Tibial artery (tissue), 4 donors: ENCODE data around the gene OTOP3.

Experiments
- DNase-seq, 2 donors: peaks; one replicate each; pipeline ENCODE4 v3.0.0-alpha.2; 2019
- H3K27ac ChIP-seq, 2 donors: fragments of 200-600 bp; sonication (generic) in 1 of 2; 1 replicate in 1 of 2; 2 replicates in 1 of 2; pipeline ENCODE4 v1.5.1; 2018 to 2019; ENCODE audit warnings: mild to moderate bottlenecking in 1 of 2
- H3K27me3 ChIP-seq, 2 donors: fragments of 200-600 bp; sonication (generic) in 1 of 2; one replicate each; pipeline versions ENCODE4 v1.5.1 to v1.6.0; 2016 to 2019
- H3K36me3 ChIP-seq, 3 donors: fragments of 200-600 bp; sonication (generic) in 2 of 3; one replicate each; pipeline ENCODE4 v1.5.1; 2016 to 2019; ENCODE audit warnings: mild to moderate bottlenecking in 2 of 3
- H3K4me1 ChIP-seq, 4 donors: fragments of 200-600 bp; sonication (generic) in 2 of 4; 1 replicate in 3 of 4; 2 replicates in 1 of 4; pipeline ENCODE4 v1.5.1; 2016 to 2019
- H3K4me3 ChIP-seq, 2 donors: fragments of 200-600 bp; sonication (generic) in 1 of 2; 1 replicate in 1 of 2; 2 replicates in 1 of 2; pipeline ENCODE4 v1.5.1; 2018 to 2019; ENCODE audit warnings: mild to moderate bottlenecking in 2 of 2
- H3K9me3 ChIP-seq, 3 donors: fragments of 200-600 bp; sonication (generic) in 1 of 3; one replicate each; pipeline ENCODE4 v1.5.1; 2016 to 2019
- intact Hi-C: fragments of 100-400 bp; cut with DNase I; formaldehyde crosslinking; loops from one replicate; pipeline ENCODE4 v1.15.0; 2023; ENCODE audit warnings: low total_unique reads
- TF ChIP-seq, protein P1 (sequence below), 2 experiments: fragments of 200-600 bp in 1 of 2; fragments of 450-650 bp in 1 of 2; IDR thresholded peaks; one replicate each; pipeline ENCODE4 v1.5.1; 2017 to 2019; ENCODE audit warnings: antibody characterized with exemption in 2 of 2, mild to moderate bottlenecking in 1 of 2, moderate library complexity in 1 of 2

Gene OTOP3

DNA sequence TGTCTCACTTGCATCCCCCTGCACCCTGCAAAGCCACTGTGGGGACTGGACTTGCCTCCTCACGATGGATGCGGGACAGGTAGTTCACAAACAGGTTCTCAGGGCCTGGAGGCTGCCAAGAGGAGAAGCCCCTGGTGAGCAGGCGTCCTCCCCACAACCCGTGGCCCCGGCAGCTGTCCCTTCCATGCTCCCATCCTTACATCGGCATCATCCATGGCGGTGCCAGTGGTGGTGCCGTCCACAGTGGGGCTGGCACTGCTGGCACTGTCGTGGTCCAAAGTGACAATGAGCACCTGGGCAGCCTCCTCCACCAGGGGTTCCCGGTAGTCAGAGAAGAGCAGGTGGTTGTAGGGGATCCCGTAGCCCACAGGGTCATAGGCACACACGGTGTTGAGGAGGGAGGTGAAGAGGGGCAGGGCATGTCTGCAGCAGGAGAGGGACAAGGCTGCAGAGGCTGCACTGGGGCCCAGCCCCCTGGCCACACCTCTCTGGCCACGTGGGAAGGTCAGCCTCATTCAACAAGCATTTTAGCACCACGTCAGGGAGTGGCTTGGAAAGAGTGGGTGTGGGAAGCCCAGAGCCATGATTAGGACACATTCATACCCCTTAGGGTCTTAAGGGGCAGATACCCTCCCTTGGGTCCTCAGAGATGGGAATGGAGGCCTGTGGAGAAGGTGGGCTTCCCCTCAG is 24.3 kb downstream of the OTOP3 start:
- peaks cover 0 to under 1% (median 0%) of the 10 kb centered on the region in 3 donors for H3K36me3 ChIP-seq
- no peak overlapping the region for H3K27ac ChIP-seq
- peaks cover 0 to 28% of the 10 kb centered on the region in 2 donors for H3K27me3 ChIP-seq
- H3K4me1 ChIP-seq: peaks cover 0 to 7% (median 0%) of the 10 kb centered on the region in 4 donors
- H3K4me3 ChIP-seq: no peak overlapping the region
- TF ChIP-seq, protein P1, sequence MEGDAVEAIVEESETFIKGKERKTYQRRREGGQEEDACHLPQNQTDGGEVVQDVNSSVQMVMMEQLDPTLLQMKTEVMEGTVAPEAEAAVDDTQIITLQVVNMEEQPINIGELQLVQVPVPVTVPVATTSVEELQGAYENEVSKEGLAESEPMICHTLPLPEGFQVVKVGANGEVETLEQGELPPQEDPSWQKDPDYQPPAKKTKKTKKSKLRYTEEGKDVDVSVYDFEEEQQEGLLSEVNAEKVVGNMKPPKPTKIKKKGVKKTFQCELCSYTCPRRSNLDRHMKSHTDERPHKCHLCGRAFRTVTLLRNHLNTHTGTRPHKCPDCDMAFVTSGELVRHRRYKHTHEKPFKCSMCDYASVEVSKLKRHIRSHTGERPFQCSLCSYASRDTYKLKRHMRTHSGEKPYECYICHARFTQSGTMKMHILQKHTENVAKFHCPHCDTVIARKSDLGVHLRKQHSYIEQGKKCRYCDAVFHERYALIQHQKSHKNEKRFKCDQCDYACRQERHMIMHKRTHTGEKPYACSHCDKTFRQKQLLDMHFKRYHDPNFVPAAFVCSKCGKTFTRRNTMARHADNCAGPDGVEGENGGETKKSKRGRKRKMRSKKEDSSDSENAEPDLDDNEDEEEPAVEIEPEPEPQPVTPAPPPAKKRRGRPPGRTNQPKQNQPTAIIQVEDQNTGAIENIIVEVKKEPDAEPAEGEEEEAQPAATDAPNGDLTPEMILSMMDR (IDR thresholded peaks at IDR 0.05): no peak
- DNase-seq: no peak
- no peaks in the 10 kb centered on the region for H3K9me3 ChIP-seq
- intact Hi-C loops: loop anchor here (5.0 to 10.0 kb wide), 2 partner anchors 52 to 245 kb away; partner anchors contain the start of genes MRPL58 and NUP85

GRCh38 chr17:74960570-74961342 is 25.1 kb downstream of the OTOP3 start:
- no peak for DNase-seq
- Histone ChIP-seq H3K9me3 (no peaks in the 10 kb centered on the region), H3K4me1 (peaks cover 0 to 7% (median 0%) of the 10 kb centered on the region in 4 donors), H3K27ac (no peak overlapping the region), H3K36me3 (no peaks in the 10 kb centered on the region), H3K27me3 (peaks cover 0 to 28% of the 10 kb centered on the region in 2 donors), H3K4me3 (no peak overlapping the region)
- intact Hi-C loops: loop anchor here (5.0 to 10.0 kb wide), 2 partner anchors 52 to 244 kb away; partner anchors contain the start of genes MRPL58 and NUP85
- TF ChIP-seq, protein P1 (IDR thresholded peaks at IDR 0.05): no peak

DNA sequence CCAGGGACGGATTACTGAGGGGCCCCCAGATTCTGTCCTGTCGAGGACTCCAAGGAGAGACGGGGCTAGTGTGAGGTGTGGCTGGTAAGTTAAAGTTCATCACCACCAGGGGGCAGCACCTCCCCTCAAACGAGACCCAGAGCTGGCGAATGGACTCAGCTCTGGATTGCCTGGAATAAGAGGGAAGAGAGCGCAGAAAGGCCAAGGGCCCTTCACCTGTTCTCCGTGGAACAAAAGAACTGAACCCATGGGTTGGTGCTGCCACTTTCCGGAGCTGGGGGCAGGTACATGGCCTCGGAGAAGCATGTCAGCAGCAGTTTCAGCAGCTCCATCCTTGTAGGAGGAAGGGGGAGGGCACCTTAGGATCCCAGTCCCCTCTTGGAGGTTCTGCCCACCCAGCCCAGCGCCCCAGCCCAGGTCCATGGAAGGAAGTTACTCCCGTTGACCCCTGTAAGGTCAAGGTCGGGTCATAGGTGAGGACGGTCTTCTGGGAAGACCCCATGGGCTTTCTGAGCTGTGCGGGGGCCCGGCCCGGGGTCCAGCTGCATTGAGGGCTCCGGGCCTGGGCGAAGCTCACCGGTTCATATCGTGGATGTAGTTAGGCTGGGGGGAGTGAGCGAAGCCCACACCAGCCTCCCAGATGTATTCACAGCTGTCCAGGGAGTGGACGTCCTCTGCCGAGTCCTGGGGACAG is 26.1 kb downstream of the OTOP3 start:
- peak; percentile 84 to 91 for DNase-seq
- H3K4me1 ChIP-seq: peaks cover 0 to 7% (median 0%) of the 10 kb centered on the region in 4 donors
- H3K27me3 ChIP-seq: peaks cover 0 to 28% of the 10 kb centered on the region in 2 donors
- H3K27ac ChIP-seq: no peak overlapping the region
- no peak overlapping the region for H3K4me3 ChIP-seq
- H3K36me3 ChIP-seq: no peaks in the 10 kb centered on the region
- intact Hi-C loops: loop anchor here (5.0 to 10.0 kb wide), 2 partner anchors 50 to 243 kb away; partner anchors contain the start of genes MRPL58 and NUP85
- H3K9me3 ChIP-seq: no peaks in the 10 kb centered on the region
- TF ChIP-seq, protein P1 (IDR thresholded peaks at IDR 0.05): peak; percentile 75 to 86

DNA sequence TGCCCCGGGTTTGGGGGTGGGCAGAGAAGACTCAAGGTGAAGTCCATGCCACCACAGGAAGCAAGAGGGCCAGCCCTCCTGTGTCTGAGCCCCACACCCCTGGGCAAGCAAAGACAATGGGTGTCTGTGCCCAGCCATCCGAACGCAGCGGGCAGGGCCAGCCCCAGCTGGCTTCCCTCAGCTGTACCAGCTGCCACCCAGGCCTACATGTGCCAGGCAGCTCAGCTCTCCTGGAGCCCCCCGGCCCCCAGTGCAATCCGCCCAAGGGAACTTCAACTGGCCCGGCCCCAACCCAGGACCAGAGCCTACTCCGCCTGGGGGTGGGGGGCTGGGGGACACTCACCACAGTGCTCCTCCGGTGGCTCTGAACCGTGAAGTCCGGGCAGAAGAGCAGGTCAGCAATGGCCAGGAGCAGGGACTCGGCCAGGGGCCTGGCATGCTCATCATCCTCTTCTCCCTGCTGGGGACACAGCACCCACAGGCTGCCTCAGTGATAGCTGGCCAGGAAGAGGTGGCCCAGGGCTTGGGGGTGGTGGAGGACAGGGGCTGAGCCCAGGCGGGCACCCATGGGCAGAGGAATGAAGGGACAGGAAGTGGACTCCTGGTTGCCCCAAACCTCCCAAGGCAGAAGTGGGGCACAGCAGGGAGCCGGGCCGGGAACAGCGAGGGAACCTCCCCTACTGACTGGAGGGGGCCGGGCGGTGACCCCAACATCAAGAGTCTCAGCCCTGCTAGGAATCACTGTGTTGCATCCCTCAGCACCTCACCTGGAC is 27.1 kb downstream of the OTOP3 start:
- Histone ChIP-seq H3K4me3 (no peak overlapping the region), H3K9me3 (no peaks in the 10 kb centered on the region), H3K27me3 (peaks cover 0 to 28% of the 10 kb centered on the region in 2 donors), H3K27ac (no peak overlapping the region), H3K4me1 (peaks cover 0 to 7% (median 0%) of the 10 kb centered on the region in 4 donors), H3K36me3 (no peaks in the 10 kb centered on the region)
- TF ChIP-seq, protein P1 (IDR thresholded peaks at IDR 0.05): no peak
- DNase-seq: no peak
- intact Hi-C loops: loop anchor here (5.0 to 10.0 kb wide), 2 partner anchors 49 to 242 kb away; partner anchors contain the start of genes MRPL58 and NUP85
